Trophoblast cell (in vitro differentiated cells and primary cell): Measurements from ENCODE around the gene WHAMM.
"Not testable (repeated sequence)": the region's sequence is repeated elsewhere in the genome, so short reads cannot be mapped to it uniquely, and the experiment has no call there.

ENCODE experiments used
- DNase-seq, 2 donors: peaks; one replicate each; pipeline ENCODE4 v3.0.0-alpha.2; 2016
- H2AFZ ChIP-seq: 2 replicates; pipeline ENCODE4 v1.6.1; 2013; ENCODE audit warnings: low read length, moderate library complexity, mild to moderate bottlenecking; ENCODE audit not compliant: insufficient read depth, poor library complexity
- H2AK5ac ChIP-seq: 2 replicates; pipeline ENCODE4 v1.6.1; 2013; ENCODE audit warnings: mild to moderate bottlenecking, low read length
- H2BK120ac ChIP-seq: 2 replicates; pipeline ENCODE4 v1.6.1; 2013; ENCODE audit warnings: low read length, mild to moderate bottlenecking, moderate library complexity; ENCODE audit not compliant: insufficient read depth, poor library complexity
- H2BK12ac ChIP-seq: 2 replicates; pipeline ENCODE4 v1.6.1; 2013; ENCODE audit warnings: mild to moderate bottlenecking, low read length, moderate library complexity
- H2BK5ac ChIP-seq: 2 replicates; pipeline ENCODE4 v1.6.1; 2013; ENCODE audit warnings: low read length, low read depth, moderate library complexity, mild to moderate bottlenecking; ENCODE audit not compliant: poor library complexity
- H3K14ac ChIP-seq: 2 replicates; pipeline ENCODE4 v1.6.1; 2013; ENCODE audit warnings: mild to moderate bottlenecking, low read length
- H3K18ac ChIP-seq: 2 replicates; pipeline ENCODE4 v1.6.1; 2013; ENCODE audit warnings: mild to moderate bottlenecking, low read length
- H3K23ac ChIP-seq: 2 replicates; pipeline ENCODE4 v1.6.1; 2013; ENCODE audit warnings: low read length
- H3K27ac ChIP-seq: 2 replicates; pipeline ENCODE4 v1.5.1; 2013; ENCODE audit warnings: low read depth, mild to moderate bottlenecking, inconsistent platforms, low read length, moderate library complexity
- H3K27me3 ChIP-seq: 2 replicates; pipeline ENCODE4 v1.6.1; 2013; ENCODE audit warnings: inconsistent platforms, mild to moderate bottlenecking, low read length, moderate library complexity; ENCODE audit not compliant: insufficient read depth
- H3K36me3 ChIP-seq, 2 experiments: 1 replicate in 1 of 2; 2 replicates in 1 of 2; pipeline ENCODE4 v1.6.1; 2013; ENCODE audit warnings: low read length in 2 of 2, mild to moderate bottlenecking in 2 of 2, moderate library complexity in 1 of 2; ENCODE audit not compliant: insufficient read depth in 2 of 2, control insufficient read depth in 1 of 2
- H3K4ac ChIP-seq: 2 replicates; pipeline ENCODE4 v1.6.1; 2013; ENCODE audit warnings: low read depth, mild to moderate bottlenecking, low read length, moderate library complexity
- H3K4me1 ChIP-seq, 2 experiments: 1 replicate in 1 of 2; 2 replicates in 1 of 2; pipeline ENCODE4 v1.6.1; 2013; ENCODE audit warnings: low read length in 2 of 2, mild to moderate bottlenecking in 2 of 2, moderate library complexity in 1 of 2; ENCODE audit not compliant: insufficient read depth in 2 of 2, control insufficient read depth in 1 of 2
- H3K4me2 ChIP-seq: 2 replicates; pipeline ENCODE4 v1.6.1; 2013; ENCODE audit warnings: inconsistent platforms, mild to moderate bottlenecking, low read length, moderate library complexity
- H3K4me3 ChIP-seq: 2 replicates; pipeline ENCODE4 v1.5.1; 2013; ENCODE audit warnings: mild to moderate bottlenecking, low read depth, low read length, inconsistent platforms
- H3K79me1 ChIP-seq: one replicate; pipeline ENCODE4 v1.6.1; 2013; ENCODE audit warnings: low read length
- H3K79me2 ChIP-seq: 2 replicates; pipeline ENCODE4 v1.6.1; 2013; ENCODE audit warnings: low read length, mild to moderate bottlenecking; ENCODE audit not compliant: control insufficient read depth, insufficient read depth, poor library complexity
- H3K9ac ChIP-seq: 2 replicates; pipeline ENCODE4 v1.6.1; 2013; ENCODE audit warnings: mild to moderate bottlenecking, low read length
- H3K9me3 ChIP-seq: 2 replicates; pipeline ENCODE4 v1.6.1; 2013; ENCODE audit warnings: low read depth, mild to moderate bottlenecking, control low read depth, inconsistent platforms, low read length; ENCODE audit not compliant: insufficient read depth
- H4K12ac ChIP-seq: 2 replicates; pipeline ENCODE4 v1.6.1; 2013; ENCODE audit warnings: low read depth, mild to moderate bottlenecking, low read length, moderate library complexity
- H4K8ac ChIP-seq: 2 replicates; pipeline ENCODE4 v1.6.1; 2013; ENCODE audit warnings: low read depth, mild to moderate bottlenecking, low read length, moderate library complexity
- H4K91ac ChIP-seq: one replicate; pipeline ENCODE4 v1.6.1; 2013; ENCODE audit warnings: low read depth, mild to moderate bottlenecking, low read length, moderate library complexity
- WGBS: extraction: QIAGEN DNeasy Blood & Tissue Kit; methylation state at CpG from one replicate; pipeline ENCODE4 v1.1.7; 2013; ENCODE audit warnings: missing lambda C conversion rate; ENCODE audit not compliant: insufficient read length, insufficient coverage; ENCODE audit errors: extremely low coverage; 5-methylcytosine and 5-hydroxymethylcytosine counted together

Gene WHAMM

GRCh38 chr15:82766201-82766600, 43.2 kb upstream of the WHAMM start:
- not testable (repeated sequence) for H3K4ac ChIP-seq, H3K23ac ChIP-seq, H2BK120ac ChIP-seq, H3K27me3 ChIP-seq, H3K36me3 ChIP-seq, H2BK5ac ChIP-seq, H2AK5ac ChIP-seq, H4K12ac ChIP-seq, DNase-seq, H3K9me3 ChIP-seq, H2AFZ ChIP-seq, H3K14ac ChIP-seq, H3K18ac ChIP-seq, H3K4me2 ChIP-seq, H2BK12ac ChIP-seq, H4K8ac ChIP-seq, H3K4me1 ChIP-seq, H4K91ac ChIP-seq, H3K9ac ChIP-seq, H3K79me1 ChIP-seq, H3K27ac ChIP-seq, H3K4me3 ChIP-seq, H3K79me2 ChIP-seq
- no CpG with 5 or more reads among the region's 7 CpGs for WGBS

- Histone ChIP-seq H3K23ac (no peak overlapping the region), H2BK120ac (no peak overlapping the region), H3K36me3 (peaks cover 2 to 3% of the 10 kb centered on the region in 2 experiments), H3K4ac (no peak overlapping the region), H3K79me2 (no peaks in the 10 kb centered on the region), H3K9me3 (peaks cover 2% of the 10 kb centered on the region), H3K79me1 (no peaks in the 10 kb centered on the region), H3K4me1 (no peaks in the 10 kb centered on the region), H2BK12ac (no peak overlapping the region), H3K14ac (no peak overlapping the region), H3K4me3 (no peak overlapping the region), H4K8ac (no peak overlapping the region), H3K27ac (no peak overlapping the region), H3K27me3 (no peaks in the 10 kb centered on the region), H3K9ac (no peak overlapping the region), H4K91ac (no peak overlapping the region), H3K18ac (no peak overlapping the region), H2BK5ac (no peak overlapping the region), H3K4me2 (no peak overlapping the region), H2AK5ac (no peak overlapping the region), H2AFZ (no peak overlapping the region), H4K12ac (no peak overlapping the region)
- no CpG with 5 or more reads among the region's 2 CpGs for WGBS
- no peak for DNase-seq
Measured at GRCh38 chr15:82767163-82767829, 42.1 kb upstream of the WHAMM start.

- no CpG with 5 or more reads among the region's 4 CpGs for WGBS
Measured at GRCh38 chr15:82768414-82769054, 40.9 kb upstream of the WHAMM start.

GRCh38 chr15:82771789-82772607, 37.4 kb upstream of the WHAMM start:
- no CpG with 5 or more reads among the region's 12 CpGs for WGBS

More at GRCh38 chr15:82768414-82769054, 40.9 kb upstream of the WHAMM start:
- no peak overlapping the region for H2BK12ac ChIP-seq
- no peak overlapping the region for H3K23ac ChIP-seq
- no peak overlapping the region for H4K91ac ChIP-seq
- H4K12ac ChIP-seq = no peak overlapping the region
- no peaks in the 10 kb centered on the region for H3K27me3 ChIP-seq
- no peak for DNase-seq
- no peaks in the 10 kb centered on the region for H3K4me1 ChIP-seq
- no peak overlapping the region for H2AFZ ChIP-seq
- H4K8ac ChIP-seq = no peak overlapping the region
- H2BK5ac ChIP-seq = no peak overlapping the region
- no peak overlapping the region for H3K27ac ChIP-seq
- H2BK120ac ChIP-seq = no peak overlapping the region
- H2AK5ac ChIP-seq = no peak overlapping the region
- H3K36me3 ChIP-seq = peaks cover 2 to 3% of the 10 kb centered on the region in 2 experiments
- peaks cover 2% of the 10 kb centered on the region for H3K9me3 ChIP-seq
- H3K14ac ChIP-seq = no peak overlapping the region
- H3K4me3 ChIP-seq = no peak overlapping the region
- no peak overlapping the region for H3K4ac ChIP-seq
- H3K9ac ChIP-seq = no peak overlapping the region
- H3K79me2 ChIP-seq = no peaks in the 10 kb centered on the region
- no peak overlapping the region for H3K4me2 ChIP-seq
- H3K79me1 ChIP-seq = no peaks in the 10 kb centered on the region
- H3K18ac ChIP-seq = no peak overlapping the region

More at GRCh38 chr15:82771789-82772607, 37.4 kb upstream of the WHAMM start:
- H3K18ac ChIP-seq = no peak overlapping the region
- H3K36me3 ChIP-seq = no peaks in the 10 kb centered on the region
- H3K4me1 ChIP-seq = no peaks in the 10 kb centered on the region
- H4K8ac ChIP-seq = no peak overlapping the region
- H2AK5ac ChIP-seq = no peak overlapping the region
- H3K23ac ChIP-seq = no peak overlapping the region
- no peak overlapping the region for H3K27ac ChIP-seq
- no peak overlapping the region for H2BK120ac ChIP-seq
- H3K4me2 ChIP-seq = no peak overlapping the region
- H3K27me3 ChIP-seq = no peaks in the 10 kb centered on the region
- no peak overlapping the region for H2AFZ ChIP-seq
- no peak overlapping the region for H4K12ac ChIP-seq
- H4K91ac ChIP-seq = no peak overlapping the region
- no peak overlapping the region for H2BK5ac ChIP-seq
- H3K79me1 ChIP-seq = no peaks in the 10 kb centered on the region
- no peaks in the 10 kb centered on the region for H3K79me2 ChIP-seq
- no peak overlapping the region for H3K4me3 ChIP-seq
- no peak overlapping the region for H3K4ac ChIP-seq
- no peak overlapping the region for H3K9ac ChIP-seq
- no peaks in the 10 kb centered on the region for H3K9me3 ChIP-seq
- no peak for DNase-seq
- H2BK12ac ChIP-seq = no peak overlapping the region
- H3K14ac ChIP-seq = no peak overlapping the region
